ENCODE measurements around the gene YAF2. TPM values are rescaled to one million over a fixed set of nuclear protein-coding genes. Genes with fewer than 3 reads are reported as not detected.

YAF2 gene
- total RNA-seq, 1 donor from 2014 or later, result 20.5 TPM

DNA sequence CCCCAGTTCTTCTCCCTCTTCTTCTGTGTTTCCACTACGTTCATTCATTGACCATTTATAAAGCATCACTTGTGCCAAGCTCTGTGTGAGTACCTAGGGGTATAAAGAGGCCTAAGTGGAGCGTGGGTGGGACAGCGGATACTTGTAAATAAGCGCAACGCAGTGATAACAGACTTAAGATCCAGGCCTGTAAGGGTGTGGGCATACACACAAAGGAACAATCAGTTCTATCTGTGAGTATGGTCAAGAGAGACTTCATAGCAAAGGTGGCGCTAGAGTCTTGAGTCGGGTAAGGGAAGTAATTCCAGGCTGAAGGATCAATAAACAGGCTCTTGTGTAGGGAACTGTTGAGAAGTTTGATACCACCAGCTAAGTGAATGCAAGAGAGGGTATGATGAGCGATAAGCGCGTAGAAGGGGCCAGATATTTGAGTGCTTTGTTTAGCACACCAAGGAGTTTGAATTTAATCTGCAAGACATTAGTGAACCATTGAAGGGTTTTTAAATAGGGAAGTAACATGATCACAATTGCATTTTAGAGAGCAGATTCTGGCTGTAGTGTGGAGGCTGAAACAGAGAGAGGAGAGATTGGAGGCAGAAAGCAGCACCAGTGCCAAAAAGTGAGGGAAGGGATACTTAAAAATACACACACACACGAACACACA, 92.4 kb downstream of the YAF2 start:
- DNase-seq (ENCODE audit: low read depth), result no peak

DNA sequence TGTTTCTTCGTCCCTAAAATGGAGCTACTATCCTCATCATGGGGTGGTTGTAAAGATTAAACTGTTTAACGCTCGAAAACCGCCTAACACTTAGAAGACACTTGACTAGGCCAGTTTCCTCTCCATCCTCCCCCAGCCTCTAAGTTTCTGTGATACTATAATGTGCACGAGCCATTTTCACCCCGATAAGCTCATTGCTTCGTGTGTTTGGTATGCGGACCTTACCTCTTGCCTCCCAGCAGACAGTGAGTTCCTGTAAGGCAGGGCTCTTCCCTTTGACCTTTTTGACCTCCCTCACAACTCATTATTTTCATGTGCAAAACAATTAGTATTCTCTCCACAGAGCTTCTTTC, 92.9 kb downstream of the YAF2 start:
- DNase-seq (ENCODE audit: low read depth), result peak; percentile 41

DNA sequence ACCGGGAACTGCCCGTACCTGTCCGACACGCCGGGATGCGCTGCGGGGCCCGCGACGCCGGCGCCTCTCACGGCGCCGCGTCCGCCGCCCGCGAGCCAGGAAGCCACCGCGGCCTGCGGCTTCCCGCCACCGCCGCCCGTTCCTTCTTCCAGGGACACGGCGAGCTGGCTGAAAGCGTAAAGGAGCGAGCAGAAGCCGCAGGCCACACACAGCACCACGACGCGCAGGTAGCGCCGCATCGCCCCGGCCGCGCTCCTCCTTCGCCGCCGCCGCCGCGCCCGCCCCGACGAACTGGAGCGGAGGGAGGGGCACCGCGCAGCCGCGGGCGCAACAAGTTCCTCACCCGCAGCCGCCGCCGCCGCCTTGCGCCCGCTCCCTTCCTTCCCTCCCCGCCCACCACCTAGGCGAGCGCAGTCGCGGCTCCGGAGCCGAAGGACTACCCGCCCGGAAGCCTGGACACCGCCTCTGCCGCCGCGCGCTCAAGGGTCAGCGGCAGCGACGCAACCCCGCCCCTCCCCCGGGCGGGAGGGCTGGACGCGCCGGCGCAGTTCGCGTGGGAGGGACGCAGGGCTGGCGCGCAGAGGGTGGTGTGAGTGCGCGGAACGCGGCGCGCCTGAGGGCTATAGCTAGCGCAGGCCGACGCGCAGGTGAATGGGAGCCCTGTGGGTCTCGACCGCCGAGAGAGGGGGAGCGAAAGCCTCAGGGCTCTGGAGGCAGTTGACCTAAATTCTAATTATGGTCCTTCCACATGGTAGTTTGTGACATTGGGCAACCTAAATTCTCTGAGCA, 93.4 kb downstream of the YAF2 start, which contains the start of gene GXYLT1:
Gene GXYLT1 (minus strand): TSS at position 467 of the 789 bp plus-strand sequence. CDS start 228 bp downstream, at position 239.
- peak; percentile 95 for DNase-seq (ENCODE audit: low read depth)

DNA sequence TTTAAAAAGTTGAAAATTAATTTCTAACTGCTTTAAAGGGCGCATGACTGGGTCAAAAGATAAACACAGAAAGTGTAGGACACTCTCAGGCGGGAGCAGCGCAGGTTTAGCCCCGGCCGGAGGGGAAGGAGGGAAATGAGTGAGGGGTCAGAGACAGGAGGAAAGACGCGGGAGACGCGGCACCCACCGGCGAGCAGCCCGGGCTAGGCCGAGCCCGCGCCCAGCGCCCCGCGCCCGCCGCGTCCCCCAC, 94.0 kb downstream of the YAF2 start:
- DNase-seq (ENCODE audit: low read depth), result no peak

DNA sequence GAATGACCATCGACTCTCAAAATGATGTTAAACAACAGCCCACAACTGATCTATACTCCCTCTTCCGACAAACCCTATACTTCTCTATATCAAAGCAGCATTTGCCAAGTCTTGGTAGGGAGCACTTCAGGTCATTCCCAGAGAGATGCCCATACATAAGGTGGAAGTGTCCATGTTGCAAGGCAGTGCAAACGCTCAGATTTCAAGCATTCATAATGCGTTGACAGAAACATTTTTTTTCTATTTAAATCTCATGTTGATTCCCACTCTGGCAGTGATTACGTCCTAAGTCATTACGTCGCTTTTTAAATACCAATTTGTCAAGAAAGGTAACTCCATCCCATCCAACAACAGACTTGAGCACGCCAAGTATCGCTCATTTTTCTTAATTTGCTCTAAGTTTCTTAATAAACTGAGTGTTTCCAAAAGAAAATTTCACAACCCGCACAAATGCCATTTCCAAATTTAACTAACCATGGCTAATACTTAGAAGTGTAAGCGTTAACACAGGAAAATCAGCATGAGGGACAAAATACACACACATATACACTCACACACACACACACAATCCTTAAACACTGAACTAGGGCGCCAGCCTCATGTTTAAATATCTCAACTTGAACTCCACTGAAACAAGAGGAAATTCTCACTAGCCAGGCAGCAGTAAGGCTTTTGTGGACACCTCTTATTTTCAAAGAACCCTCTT, 94.4 kb downstream of the YAF2 start:
- DNase-seq (ENCODE audit: low read depth), result peak; percentile 24

DNA sequence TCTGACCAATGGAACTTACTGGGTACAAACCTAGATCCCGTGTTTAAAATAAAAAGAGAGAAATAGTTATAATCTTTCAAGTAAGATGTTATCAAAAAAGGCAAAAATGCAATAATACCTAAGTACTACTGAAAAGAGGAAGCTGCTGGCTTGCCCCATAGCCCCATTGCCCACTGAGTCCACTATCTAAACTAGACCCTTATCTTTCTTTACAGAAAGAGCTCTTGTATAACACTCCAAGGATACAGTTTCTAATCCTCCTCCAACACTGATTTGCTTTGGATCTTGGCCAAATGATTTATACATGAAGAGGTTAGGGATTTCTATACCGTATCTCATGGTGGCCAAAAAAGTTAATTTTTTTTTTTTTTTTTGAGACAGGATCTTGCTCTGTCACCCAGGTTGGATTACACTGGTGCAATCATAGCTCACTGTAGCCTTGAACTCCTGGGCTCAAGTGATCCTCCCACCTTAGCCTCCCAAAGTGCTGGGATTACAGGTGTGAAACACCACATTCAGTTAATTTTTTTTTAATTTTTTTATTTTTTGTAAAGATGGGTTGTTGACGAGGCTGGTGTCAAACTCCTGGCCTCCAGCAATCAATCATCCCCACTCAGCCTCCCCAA, 96.0 kb downstream of the YAF2 start:
- no peak for DNase-seq (ENCODE audit: low read depth)

DNA sequence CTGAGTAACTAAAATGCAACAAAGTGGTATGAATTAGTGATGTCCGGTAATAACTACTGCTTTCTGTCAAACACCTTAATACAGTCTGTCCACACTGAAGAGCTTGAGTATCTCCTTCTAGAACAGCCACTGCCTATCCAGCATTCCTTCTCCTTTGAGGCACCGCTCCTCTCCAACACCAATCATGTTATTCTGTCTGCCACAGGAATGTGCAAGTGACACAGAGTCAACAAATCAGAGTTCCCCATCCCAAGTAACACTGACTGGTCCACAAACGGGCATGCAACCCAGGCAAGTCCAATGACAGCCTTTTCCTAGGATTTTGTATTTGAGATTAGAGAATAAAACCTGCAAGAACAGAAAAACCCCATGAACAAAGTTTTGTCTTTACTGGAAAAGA, 97.1 kb downstream of the YAF2 start:
- DNase-seq (ENCODE audit: low read depth), result peak; percentile 53

DNA sequence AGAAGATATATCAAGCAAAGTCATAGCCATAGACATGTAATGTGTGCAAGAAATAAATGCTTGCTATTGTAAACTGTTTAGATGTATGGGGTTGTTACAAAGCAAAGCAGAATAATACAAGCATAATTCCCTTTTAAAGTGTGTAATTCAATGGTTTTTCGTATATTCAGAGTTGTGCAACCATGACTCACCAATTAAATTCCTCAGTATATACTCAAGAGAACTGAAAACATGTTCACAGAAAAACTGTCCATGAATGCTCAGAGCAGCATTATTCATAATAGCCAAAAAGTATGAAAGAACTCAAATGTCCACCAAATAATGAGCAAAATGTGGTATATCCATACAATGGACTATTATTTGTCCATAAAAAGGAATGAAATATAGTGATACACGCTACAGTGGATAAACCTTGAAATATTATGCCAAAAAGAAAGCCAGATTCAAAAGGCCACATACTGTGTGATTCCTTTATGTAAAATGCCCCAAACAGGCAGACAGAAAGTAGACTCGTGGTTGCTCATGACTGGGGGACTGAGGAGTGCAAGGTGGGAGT, 102.7 kb downstream of the YAF2 start:
- no peak for DNase-seq (ENCODE audit: low read depth)

DNA sequence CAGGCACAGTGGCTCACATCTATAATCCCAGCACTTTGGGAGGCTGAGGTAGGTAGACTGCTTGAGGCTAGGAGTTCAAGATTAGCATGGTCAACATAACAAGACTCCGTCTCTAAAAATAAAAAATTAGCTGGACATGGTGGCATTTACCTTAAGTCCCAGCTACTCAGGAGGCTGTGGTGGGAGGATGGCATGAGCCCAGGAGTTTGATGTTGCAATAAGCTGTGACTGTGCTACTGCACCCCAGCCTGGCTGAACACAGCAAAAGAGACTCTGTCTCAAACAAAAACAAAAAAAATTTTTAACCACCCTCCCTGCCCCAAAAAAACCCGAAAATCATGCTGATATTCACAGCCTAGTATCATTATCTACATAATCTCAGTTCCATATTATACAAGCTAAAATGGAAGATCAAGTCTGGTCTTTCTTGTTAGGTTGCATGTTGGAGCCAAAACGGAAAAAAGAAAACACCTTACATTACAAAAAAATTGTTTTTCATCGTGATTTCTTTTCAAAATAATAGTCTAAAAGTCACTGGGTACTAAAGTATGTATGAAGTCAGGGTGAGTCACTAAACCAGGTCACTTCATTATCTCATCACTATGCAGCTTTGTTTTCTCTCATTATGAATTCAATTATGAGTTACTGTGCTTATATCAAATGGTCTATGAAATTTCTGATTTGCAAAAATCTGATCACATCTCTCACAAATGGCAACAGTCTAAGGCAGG, 107.2 kb downstream of the YAF2 start:
- DNase-seq (ENCODE audit: low read depth), result peak; percentile 48

DNA sequence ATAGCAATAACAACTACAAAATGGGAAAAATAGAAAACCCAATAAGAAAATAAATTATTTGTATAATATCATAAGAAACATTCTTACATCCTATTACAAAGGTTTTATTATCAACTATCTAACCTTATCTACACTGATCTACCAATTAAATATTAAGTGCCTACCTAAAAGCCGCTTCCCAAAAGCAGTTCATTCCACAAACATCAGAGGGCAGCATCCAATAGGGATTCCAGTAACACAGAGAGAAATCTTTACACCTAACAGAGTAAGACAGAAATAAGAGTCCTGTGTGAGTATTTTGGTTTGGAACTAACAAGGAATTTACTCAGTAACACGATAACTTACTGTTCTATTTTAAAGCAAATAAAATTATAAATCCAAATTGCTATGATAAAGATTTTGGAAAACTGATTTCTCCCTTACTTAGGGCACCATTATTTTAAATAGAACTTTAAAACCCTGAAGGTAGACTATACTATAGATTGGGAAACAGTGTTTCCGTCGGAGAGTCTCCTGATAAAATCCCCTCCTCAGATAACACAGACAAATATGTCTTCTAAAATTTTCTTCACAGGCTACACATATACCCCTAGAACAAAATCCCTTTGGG, 108.3 kb downstream of the YAF2 start:
- DNase-seq (ENCODE audit: low read depth), result peak; percentile 81

DNA sequence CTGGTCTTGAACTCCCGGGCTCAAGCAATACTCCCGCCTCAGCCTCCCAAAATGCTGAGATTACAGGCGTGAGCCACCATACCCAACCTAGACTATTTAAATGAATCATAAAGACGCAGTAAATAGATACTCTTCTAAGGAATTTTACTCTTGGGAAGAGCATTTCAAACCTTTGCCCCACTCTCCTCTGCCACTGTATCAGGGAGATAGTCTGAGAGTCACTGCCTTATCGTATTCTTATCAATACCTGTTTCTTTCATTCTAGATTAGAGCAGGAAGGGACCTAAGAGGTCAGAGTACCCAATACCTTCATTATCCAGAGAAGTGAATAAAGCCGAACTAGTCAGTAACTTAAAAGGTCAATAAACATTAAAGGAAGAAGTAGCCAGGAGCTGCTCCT, 109.2 kb downstream of the YAF2 start:
- DNase-seq (ENCODE audit: low read depth), result no peak

DNA sequence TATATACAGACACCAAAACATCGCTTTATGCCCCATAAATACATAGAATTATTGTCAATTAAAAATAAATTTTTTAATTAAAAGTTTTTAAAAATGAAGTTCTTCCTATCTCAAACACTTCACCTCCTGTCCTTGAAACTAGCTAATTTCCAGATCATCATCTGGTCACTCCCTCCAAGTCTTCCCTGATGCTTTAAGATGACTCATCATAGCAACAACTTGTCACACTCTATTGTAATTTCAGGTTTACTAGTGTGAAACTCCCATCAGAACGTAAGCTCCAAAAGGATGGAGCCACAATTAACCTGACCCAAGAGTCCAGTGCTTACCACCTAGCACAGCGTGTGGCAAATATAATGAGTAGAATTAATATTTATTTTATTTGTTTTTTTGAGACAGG, 109.7 kb downstream of the YAF2 start:
- DNase-seq (ENCODE audit: low read depth), result no peak

DNA sequence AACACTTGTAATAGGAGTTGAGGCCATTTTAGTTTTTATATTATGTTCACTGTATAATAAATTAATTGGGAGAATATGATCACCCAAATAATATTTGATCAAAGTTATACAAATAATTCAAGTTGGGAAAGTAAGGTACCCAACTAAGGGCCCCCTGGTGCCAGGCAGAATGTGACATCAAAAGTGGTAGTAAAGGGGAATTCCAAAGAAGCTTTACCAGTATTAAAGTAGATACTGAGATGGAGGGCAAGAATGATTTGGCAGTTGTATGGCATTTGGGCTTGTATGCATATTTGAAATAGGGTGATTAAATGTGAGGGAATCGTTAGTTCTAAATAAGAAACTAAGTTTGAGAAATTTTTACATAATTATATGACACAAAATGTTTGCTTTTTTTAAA, 111.1 kb downstream of the YAF2 start:
- no peak for DNase-seq (ENCODE audit: low read depth)

DNA sequence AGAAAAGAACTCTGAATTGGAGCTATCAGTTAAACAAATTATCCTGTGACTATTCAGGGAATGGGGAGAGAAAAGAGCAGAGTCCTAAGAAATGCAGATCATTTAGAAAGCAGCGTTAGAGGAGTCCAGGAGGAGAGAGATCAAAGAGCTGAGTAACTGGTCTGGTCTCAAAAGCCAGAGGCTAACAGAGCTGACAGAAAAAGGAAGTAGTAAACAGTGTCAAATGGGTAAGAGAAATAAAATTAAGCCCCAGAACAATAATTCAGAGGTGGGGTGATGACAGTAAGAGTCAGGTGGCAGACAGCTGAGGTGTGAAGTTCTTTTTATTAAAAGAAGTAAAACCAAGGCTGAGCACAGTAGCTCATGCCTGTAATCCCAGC, 112.7 kb downstream of the YAF2 start:
- DNase-seq (ENCODE audit: low read depth), result no peak

DNA sequence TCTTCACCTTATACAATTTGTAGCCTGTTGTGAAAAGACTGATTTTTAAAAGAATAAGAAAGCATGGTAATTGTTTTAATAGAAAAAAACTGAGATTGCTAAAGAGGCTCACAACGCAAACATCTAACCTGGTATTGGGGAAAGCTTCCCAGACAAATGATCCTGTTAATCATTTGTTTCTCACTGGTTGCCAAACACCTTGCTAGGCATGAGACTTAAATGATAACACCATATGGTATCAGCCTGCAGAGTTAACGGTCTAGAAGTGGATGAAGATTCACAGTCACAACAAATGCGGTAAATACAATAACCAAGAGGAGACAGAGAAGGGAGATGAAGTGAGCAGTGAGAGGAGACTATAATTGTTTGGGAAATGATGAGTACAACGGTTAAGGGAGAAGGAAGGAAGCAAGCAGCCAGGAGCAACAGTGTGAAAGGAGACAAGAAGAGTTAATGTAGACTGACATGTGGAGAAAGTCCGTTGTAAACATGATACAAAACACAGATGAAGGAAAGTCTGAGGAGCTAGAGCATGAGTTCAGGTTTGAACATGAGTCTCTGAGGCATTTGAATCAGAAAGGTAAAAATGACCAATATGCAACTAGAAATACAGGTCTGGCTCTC, 113.2 kb downstream of the YAF2 start:
- no peak for DNase-seq (ENCODE audit: low read depth)

DNA sequence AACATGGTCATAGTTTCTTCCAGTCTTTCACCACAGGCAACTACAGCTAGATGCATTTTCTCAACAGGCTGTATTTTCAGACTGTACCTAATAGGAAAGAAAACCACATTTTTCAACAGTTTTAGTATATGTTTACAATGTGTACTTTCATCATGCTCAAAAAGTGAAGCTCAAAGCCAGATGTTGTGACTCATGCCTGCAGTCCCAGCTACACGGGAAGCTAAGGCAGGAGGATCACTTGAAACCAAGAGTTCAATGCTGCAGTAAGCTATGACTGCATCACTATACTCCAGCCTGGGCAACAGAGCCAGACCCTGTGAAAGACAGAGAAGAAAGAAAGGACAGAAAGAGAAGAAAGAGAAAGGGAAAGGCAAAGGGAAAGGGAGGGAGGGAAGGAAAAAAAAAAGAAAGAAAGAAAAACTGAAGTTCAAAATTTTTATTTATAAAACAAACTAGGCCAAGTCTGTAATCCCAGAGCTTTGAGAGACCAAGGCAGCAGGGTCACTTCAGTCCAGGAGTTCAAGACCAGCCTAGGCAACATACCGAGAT, 118.9 kb downstream of the YAF2 start:
- DNase-seq (ENCODE audit: low read depth), result peak; percentile 9

DNA sequence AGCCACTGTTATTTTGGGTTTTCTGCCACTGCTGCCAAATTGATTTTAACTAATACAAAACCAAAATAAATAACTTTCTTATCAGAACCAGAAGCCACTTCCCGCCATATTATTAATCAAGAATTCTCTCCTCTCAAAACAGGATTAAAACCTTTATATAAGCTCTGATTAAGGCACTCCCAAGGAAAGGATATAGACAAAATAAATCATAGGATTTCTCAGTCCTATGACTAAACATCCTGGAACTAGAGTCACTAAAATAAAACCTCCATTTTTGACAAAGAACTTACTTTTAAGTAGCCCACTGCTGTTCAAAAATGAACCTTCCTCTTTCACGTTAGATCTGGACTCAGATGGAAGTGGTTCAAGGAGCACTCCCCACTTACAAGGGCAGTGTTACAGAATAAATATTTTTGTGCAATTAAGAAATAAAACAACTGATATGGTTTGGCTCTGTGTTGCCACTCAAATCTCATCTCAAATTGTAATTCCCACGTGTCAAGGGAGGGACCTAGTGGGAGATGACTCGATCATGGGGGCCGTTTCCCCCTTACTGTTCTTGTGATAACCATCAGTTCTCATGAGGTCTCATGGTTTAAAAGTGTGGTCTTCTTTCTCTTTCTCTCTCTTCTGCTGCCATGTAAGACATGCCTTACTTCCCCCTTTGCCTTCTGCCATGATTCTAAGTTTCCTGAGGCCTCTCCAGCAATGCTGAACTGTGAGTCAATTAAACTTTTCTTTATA, 119.7 kb downstream of the YAF2 start:
- DNase-seq (ENCODE audit: low read depth), result no peak

DNA sequence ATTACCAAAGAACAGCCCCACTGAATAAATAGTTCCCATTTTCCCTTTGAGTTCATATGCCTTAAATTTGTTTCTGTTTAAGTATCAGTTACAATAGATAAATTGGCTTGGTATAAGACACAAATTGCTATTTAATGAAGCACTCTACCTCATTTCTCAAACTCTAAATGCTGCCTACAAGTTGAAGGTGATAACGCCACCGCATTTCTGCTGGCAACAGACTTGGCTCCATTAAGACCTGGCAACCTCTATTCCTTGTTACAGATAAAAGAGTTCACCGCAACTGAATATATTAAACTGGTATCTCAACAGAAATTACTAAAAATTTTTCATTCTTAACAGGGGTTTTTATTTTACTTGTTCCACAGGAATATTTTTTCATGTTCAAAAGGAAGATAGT, 129.0 kb downstream of the YAF2 start:
- DNase-seq (ENCODE audit: low read depth), result no peak

Data from myocyte (in vitro differentiated cells).